HG03354 (cell line): Measurements from ENCODE around the gene FAT2.
A peak's percentile ranks its signal among the peaks of the same experiment; 100 is the strongest.
"Not testable (repeated sequence)": the region's sequence is repeated elsewhere in the genome, so short reads cannot be mapped to it uniquely, and the experiment has no call there.

Source experiments
- ATAC-seq: cut with Tn5 transposase; IDR thresholded peaks from one replicate; pipeline ENCODE4 v1.9.1; 2021; ENCODE audit warnings: mild to moderate bottlenecking; ENCODE audit not compliant: unreplicated experiment, poor library complexity, severe bottlenecking

Gene FAT2

DNA sequence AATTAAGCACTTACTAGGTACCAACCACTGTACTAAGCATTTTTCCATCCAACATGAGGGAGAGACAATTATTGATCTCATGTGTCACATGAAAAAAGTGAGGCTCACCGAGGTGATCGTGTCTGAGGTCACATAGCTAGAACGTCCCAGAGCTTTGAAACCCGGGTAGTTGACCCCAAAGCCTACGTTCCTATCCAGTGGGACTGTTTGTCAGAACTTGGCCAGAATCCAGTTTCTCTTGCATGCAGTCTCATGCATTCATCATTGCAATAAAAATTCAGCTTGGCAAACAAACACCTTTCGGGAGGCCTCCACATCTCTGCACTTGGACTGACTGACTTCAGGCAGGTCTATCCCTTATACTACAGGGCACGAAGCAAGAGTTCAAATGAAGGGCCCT lies 23.4 kb upstream of the FAT2 start:
- no peak for ATAC-seq

GRCh38 chr5:151612689-151613427 lies 21.7 kb upstream of the FAT2 start:
- ATAC-seq = peak; percentile 89

- ATAC-seq = no peak
These were observed 20.1 kb upstream of the FAT2 start for GRCh38 chr5:151611127-151611775.

GRCh38 chr5:151608522-151608921 lies 17.4 kb upstream of the FAT2 start:
- ATAC-seq = no peak

- no peak for ATAC-seq
These were observed 16.2 kb upstream of the FAT2 start for GRCh38 chr5:151607304-151607703.

DNA sequence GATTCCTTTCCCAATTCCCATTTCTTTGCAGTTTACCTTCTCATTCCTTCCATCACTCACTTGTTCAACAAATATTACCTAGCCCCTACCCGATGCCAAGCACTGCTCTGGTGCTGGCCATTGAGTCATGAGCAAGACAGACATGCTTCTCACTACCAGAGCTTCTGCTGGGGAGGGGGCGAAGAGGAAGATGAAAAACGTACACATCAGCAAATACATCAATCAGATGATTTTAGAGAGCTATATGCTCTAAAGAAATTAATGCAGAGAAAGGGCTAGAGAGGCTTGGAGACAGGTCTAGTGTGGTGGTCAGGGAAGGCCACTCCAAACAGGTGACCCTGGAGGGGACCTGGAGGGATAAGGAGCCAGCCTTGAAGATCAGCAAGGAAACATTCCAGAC lies 14.4 kb upstream of the FAT2 start:
- no peak for ATAC-seq

DNA sequence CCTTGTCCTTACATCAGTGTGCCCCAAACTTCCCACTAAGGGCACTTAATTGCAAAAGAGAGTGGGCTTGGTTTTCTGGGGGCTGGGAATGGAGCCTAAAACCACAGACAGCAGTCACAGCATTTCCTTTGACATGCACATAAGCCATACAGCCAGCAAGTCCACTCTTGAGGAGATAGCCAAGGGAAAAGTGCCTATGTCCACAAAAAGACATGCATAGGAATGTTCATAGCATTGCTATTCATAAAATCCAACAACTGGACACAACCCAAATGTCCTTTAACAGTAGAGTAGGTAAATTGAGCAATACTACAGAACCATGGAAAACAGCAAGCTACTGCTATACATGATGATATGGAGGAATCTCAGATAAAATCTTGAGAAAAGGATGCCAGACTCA lies 11.7 kb upstream of the FAT2 start:
- ATAC-seq = no peak

DNA sequence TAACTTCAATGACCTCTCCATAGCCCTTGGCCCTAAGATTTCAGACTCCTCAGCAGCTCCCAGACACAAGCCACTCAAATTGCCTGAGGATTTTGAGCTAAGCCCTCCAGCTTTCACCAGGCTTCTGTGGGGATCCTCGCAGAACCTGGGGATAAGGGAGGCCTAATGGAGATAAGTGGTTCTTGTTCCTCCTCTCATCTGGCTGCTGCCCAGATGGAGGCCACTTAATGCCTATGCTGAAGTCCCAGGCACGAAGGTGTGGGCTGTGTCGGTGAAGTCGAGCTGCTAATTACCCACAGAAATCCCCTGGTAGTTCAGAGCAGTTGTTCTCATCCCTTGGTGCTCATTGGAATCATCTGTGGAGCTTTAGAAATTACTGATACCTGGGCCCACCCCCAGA lies 10.3 kb upstream of the FAT2 start:
- no peak for ATAC-seq

DNA sequence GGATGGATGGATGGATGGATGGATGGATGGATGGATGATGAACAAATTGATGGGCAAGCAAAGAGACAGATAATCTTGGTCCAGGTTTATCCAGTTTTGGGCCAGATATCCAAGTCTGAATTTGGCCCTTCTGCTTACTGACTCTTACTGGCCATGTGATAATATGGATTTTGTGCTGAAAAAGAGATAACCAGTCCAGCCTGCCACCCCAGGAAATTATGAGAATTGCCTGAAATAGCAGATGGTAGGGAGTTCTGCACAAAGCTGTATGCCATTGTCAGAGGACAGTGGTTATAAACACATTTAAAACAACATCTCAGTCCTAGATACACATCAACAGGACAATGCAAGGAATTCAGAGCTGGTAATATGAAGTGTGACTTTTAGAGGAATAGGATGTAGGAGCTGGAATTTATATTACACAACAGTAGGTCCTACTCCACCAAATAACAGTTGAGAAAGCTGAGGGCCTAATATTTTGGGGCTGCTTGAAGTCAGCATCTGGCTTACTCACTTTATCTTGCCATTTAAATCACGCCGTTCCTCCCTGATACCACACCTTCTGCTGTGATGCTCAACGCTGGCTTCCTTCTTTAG lies 9.0 kb upstream of the FAT2 start:
- ATAC-seq = no peak

DNA sequence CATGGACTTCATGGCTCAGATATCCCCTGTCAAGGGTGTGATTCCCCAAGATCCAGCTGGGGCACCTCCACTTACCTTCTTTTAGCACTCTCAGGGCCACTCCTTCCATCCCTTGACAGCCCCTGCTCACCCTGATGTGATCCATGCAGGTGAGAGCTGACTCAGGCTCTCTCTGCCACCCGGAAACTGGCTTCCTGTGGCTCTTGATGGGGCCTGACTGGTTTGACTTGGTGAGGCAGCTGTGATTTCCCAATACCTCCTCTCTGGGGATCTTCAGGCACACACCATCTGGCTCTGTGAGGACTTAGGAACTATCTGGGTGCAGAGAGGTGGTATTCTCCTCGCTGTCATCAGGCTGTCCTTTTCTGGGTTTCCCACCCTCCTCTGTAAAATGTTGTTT lies 7.9 kb upstream of the FAT2 start:
- ATAC-seq = no peak

DNA sequence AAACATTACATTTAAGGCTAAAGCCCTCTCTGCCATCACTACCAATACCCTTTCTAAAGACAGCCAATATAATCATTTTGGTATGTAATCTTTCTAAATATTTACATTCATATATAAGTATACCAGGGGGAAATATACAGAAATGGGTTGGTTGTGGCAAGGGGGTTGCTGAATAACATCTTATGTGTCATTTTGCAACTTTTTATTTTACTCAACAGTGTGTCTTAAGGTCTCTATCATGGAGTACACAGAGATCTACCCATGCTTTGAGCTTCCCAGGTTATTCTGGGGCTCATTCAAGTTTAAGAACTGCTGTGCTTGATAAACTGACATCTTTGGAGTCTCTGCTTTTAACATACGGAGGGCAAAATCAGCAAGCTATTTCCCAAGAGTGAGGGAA lies 7.4 kb upstream of the FAT2 start:
- no peak for ATAC-seq

GRCh38 chr5:151597749-151598148 lies 6.6 kb upstream of the FAT2 start:
- ATAC-seq = no peak

GRCh38 chr5:151596828-151597539 lies 5.9 kb upstream of the FAT2 start:
- no peak for ATAC-seq

- no peak for ATAC-seq
These were observed 4.3 kb upstream of the FAT2 start for GRCh38 chr5:151595411-151595826.

- peak; percentile 86 for ATAC-seq
These were observed 1.8 kb upstream of the FAT2 start for GRCh38 chr5:151592855-151593408.

DNA sequence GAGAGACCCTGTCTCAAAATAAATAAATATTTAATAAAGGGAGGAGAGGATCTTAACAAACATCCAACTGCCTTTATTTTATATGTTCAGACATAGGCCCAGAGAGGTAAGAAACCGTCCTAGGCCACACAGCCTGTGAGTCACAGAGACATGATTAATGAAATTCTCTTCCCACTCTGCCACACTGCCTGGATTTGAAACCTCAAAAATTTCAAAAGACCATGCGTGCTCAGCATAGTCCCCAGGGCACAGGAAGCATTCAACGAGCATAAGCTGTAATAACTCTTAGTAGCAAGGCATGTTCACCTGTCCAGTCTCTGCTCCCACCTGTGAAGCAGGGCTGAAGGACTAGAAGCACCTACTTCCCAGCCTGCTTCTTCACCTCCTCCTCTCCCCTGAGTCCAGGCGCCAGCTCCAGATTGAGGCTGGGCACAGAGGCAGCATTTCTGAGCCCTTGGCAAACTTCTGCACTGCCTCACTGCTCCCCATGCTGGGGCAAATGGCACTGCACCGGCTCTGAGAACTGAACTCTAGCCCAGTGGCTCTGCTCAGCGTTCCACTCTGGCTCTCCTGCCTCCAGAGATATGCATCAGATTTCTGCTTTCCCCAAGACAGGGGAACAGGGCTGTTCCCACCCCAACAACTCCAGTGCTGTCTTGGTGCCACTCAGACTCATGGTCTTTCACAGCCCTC lies 1.1 kb downstream of the FAT2 start:
- ATAC-seq = no peak

GRCh38 chr5:151587796-151588555 lies 3.2 kb downstream of the FAT2 start:
- no peak for ATAC-seq

DNA sequence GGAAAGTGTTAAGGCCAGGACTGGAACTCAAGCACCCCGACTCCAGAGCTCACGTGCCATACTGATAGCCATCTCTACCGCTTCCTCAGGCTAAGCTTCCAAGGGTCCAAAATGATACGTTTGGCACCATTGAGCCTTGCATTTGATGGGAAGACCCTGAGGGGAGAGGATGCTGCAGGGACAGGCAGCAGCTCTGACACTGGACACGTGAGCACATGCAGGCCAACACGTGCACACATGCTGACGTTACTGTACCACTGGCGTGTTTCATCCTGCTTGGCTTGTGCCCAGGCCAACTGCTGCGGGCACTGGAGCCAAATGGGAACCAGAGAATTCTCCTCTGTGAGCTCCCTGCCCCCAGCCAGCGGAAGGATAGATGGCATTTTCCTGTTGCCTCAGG lies 5.2 kb downstream of the FAT2 start:
- ATAC-seq = no peak

DNA sequence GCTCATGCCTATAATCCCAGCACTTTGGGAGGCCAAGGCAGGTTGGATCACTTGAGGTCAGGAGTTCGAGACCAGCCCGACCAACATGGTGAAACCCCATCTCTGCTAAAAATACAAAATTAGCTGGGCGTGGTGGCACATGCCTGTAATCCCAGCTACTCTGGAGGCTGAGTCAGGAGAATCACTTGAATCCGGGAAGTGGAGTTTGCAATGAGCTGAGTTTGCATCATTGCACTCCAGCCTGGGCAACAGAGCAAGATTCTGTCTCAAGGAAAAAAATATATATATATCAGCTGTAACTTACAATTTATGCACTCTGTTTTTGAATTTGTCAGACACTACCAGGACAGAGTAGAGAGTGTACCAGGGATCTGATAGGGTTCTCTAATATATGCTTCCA lies 5.8 kb downstream of the FAT2 start:
- ATAC-seq = not testable (repeated sequence)
